HCT116 (cell line): ENCODE measurements around the gene DPPA3.
A peak's percentile ranks its signal among the peaks of the same experiment; 100 is the strongest.
"Not testable (repeated sequence)": the region's sequence is repeated elsewhere in the genome, so short reads cannot be mapped to it uniquely, and the experiment has no call there.

Experiments
- CTCF ChIP-seq, 3 experiments: fragments of 200-600 bp in 1 of 3; sonication (generic) in 1 of 3; IDR thresholded peaks in 2 of 3; conservative IDR thresholded peaks in 1 of 3; 2 replicates each; pipeline ENCODE4 v1.5.1; 2012 to 2017; ENCODE audit warnings: low read depth in 2 of 3, low read length in 2 of 3, antibody characterized with exemption in 1 of 3, borderline replicate concordance in 1 of 3, control low read depth in 1 of 3, mild to moderate bottlenecking in 1 of 3, mixed read lengths in 1 of 3, mixed run types in 1 of 3, moderate library complexity in 1 of 3; ENCODE audit not compliant: insufficient read depth in 1 of 3
- POLR2A ChIP-seq: IDR thresholded peaks from 2 replicates; pipeline ENCODE4 v1.7.0; 2011; ENCODE audit warnings: borderline replicate concordance; ENCODE audit not compliant: insufficient read depth, insufficient read length; ENCODE audit errors: extremely low read depth
- POLR2AphosphoS5 ChIP-seq: IDR thresholded peaks from 2 replicates; pipeline ENCODE4 v1.6.1; 2011; ENCODE audit warnings: mild to moderate bottlenecking, low read depth, low read length, moderate library complexity

- not testable (repeated sequence) for TF ChIP-seq POLR2A, POLR2AphosphoS5
- peak; percentile 42 to 72 (median 47); a peak in 4 of 6 replicates for TF ChIP-seq CTCF (IDR thresholded peaks at IDR 0.05 in 2 of 3, conservative IDR thresholded peaks at IDR 0.05 in 1 of 3; ENCODE audit: borderline replicate concordance in 1 of 3, insufficient read depth in 1 of 3, low read depth in 2 of 3, low read length in 2 of 3)
Observed at GRCh38 chr12:7677432-7677888, 33.8 kb upstream of the DPPA3 start.
